ENCODE measurements around the gene LTBP3.

- no peak for TF ChIP-seq CTCF (IDR thresholded peaks at IDR 0.05)
- TF ChIP-seq EP300 (IDR thresholded peaks at IDR 0.05) = no peak
Observed at GRCh38 chr11:65516135-65516968, 41.8 kb downstream of the LTBP3 start.
